Measurements from ENCODE around the gene GCM1.

The GCM1 gene, protein sequence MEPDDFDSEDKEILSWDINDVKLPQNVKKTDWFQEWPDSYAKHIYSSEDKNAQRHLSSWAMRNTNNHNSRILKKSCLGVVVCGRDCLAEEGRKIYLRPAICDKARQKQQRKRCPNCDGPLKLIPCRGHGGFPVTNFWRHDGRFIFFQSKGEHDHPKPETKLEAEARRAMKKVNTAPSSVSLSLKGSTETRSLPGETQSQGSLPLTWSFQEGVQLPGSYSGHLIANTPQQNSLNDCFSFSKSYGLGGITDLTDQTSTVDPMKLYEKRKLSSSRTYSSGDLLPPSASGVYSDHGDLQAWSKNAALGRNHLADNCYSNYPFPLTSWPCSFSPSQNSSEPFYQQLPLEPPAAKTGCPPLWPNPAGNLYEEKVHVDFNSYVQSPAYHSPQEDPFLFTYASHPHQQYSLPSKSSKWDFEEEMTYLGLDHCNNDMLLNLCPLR

DNA sequence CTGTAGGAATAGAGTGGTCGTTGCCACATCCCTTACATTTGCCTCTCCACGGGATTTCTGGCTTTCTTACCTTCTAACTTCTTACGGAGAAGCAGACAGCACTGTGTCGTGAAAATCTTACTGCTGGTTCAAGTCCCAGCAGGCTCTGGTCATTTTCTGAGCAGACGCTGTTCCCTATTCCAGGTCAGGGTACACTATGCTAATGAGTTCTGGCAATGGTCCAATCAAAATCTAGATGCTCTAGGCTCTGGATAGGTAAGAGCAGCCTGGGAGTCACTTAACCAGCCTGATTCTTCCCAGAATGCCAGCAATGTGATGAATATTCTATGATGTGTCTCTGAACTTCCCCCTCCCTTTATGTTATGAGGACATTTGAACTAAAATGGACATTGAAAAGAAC lies at the start of gene GCM1:
Gene GCM1, minus strand, starts transcription at position 158 of the 400 bp plus-strand sequence. CDS start 3,209 bp downstream, outside the sequence.
- TF ChIP-seq, protein P1, sequence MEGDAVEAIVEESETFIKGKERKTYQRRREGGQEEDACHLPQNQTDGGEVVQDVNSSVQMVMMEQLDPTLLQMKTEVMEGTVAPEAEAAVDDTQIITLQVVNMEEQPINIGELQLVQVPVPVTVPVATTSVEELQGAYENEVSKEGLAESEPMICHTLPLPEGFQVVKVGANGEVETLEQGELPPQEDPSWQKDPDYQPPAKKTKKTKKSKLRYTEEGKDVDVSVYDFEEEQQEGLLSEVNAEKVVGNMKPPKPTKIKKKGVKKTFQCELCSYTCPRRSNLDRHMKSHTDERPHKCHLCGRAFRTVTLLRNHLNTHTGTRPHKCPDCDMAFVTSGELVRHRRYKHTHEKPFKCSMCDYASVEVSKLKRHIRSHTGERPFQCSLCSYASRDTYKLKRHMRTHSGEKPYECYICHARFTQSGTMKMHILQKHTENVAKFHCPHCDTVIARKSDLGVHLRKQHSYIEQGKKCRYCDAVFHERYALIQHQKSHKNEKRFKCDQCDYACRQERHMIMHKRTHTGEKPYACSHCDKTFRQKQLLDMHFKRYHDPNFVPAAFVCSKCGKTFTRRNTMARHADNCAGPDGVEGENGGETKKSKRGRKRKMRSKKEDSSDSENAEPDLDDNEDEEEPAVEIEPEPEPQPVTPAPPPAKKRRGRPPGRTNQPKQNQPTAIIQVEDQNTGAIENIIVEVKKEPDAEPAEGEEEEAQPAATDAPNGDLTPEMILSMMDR (conservative IDR thresholded peaks at IDR 0.05), result no peak
- no peak for TF ChIP-seq ZFX (IDR thresholded peaks at IDR 0.05)
- H3K27ac ChIP-seq, result no peak within 1 kb of the TSS

DNA sequence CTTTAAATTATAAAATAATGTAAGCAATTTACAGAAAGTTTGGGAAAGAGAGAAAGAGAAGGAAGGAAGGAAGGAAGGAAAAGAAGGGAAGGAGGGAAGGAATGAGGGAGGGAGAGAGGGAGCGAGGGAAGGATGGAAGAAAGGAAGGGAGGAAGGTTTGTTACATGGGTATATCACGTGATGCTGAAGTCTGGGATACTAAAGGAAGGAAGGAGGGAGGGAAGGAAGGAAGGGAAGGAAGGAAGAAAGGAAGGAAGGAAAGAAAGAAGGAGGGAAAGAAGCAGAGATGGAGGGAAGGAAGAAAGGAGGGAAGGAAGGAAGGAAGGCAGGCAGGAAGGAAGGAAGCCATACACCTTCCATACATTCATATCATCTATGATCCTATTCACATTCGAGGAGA lies 48.9 kb upstream of the GCM1 start:
- H3K27ac ChIP-seq, result no peak overlapping the region
- TF ChIP-seq, protein P1 (conservative IDR thresholded peaks at IDR 0.05), result no peak
- TF ChIP-seq ZFX (IDR thresholded peaks at IDR 0.05), result no peak

DNA sequence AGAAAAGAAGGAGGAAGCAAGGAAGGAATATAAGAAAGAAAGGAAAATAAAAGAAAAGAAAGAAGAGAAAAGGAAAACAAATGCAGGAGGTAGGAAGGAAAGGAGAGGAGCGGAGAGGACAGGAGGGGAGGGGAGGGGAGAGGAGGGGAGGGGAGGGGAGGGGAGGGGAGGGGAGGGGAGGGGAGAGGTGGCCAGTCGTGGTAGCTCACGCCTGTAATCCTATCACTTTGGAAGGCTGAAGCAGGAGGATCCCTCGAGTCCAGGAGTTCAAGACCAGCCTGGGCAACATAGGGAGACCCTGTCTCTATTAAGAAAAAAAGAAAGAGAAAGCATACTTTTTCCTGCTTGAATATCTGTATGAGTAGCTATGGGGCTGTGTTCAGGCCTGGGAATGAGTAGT lies 46.4 kb upstream of the GCM1 start:
- H3K27ac ChIP-seq, result peak overlapping the region; percentile 42; the same call in 1 of the 2 replicates

DNA sequence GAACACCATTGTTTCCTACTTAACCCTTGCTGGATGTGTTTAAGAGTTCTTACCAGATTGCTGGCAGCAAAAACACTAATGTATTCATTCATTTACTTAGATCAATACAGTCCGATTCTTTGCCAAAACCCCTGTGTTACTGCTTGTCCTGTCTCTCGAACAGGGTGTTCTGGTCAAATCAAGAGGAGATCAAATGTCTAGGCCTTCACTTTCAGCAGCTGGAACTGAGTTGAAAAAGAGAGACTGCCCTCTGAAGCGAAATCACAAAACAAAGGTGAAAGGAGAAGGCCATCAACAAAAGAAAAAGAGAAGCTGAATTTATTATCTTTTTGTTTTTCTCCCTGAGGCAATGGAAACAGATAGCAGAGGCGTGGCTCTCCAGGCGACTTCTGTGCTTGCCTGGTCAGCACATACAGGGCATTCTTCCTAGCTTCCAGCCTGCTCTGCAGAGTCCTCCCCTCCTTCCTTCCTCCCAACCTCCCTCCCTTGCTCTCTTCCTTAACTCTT lies 44.1 kb upstream of the GCM1 start:
- H3K27ac ChIP-seq, result peak overlapping the region; percentile 65
- TF ChIP-seq, protein P1 (conservative IDR thresholded peaks at IDR 0.05), result no peak
- TF ChIP-seq ZFX (IDR thresholded peaks at IDR 0.05), result no peak

More for the DNA sequence above, 46.4 kb upstream of the GCM1 start:
- TF ChIP-seq, protein P1 (conservative IDR thresholded peaks at IDR 0.05), result no peak
- no peak for TF ChIP-seq ZFX (IDR thresholded peaks at IDR 0.05)

DNA sequence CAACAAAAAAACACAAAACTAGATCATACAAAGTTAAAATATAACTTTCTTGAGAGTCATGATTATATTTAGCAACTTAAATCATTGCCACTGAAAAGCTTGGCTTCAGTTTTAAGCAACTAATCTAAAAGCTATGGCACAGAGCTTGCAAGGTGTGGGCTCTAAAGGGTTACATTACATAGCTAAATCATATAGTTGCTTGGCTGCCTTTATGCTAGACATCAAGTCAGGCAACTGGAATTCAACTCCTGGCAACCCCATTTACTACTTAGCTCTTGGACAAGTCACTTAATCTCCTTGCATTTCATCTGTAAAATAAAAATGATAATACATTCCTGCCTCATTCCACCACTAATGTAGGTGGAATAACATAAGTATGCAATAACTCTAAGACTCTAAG lies 40.9 kb upstream of the GCM1 start:
- no peak overlapping the region for H3K27ac ChIP-seq

DNA sequence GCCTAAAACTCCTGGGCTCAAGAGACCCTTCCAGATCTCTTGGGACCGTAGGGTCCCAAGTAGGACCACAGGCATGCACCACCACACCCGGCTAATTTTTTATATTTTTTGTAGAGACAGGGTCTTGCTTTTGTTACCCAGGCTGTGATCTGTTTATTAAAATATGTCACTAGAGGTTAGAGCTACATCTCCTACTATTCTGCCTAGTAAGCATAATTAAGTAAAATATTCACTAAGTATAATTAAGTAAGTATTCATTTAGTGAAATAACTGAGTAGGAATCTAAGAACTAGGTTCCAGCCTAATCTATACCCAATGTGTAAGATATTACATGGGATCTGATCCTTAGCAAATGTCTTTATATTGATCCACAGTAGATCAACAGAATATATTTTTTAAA lies 40.2 kb upstream of the GCM1 start:
- H3K27ac ChIP-seq, result no peak overlapping the region
- TF ChIP-seq ZFX (IDR thresholded peaks at IDR 0.05), result no peak
- TF ChIP-seq, protein P1 (conservative IDR thresholded peaks at IDR 0.05), result no peak

More for the DNA sequence above, 40.9 kb upstream of the GCM1 start:
- no peak for TF ChIP-seq ZFX (IDR thresholded peaks at IDR 0.05)
- TF ChIP-seq, protein P1 (conservative IDR thresholded peaks at IDR 0.05), result no peak

DNA sequence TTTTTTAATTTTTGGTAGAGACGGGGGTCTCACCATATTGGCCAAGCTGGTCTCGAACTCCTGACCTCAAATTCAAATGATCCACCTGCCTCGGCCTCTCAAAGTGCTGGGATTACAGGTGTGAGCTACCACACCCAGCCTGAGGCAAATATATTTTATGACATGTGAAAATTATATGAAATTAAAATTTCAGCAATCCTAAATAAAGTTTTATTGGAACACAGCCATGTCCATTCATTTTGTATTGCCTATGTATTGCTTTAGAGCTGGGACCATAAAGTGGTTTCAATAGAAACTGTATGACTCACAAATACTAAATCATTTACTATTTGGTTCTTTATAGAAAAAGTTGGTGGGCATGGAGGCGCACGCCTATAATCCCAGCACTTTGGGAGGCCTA lies 32.0 kb upstream of the GCM1 start:
- no peak overlapping the region for H3K27ac ChIP-seq
- TF ChIP-seq, protein P1 (conservative IDR thresholded peaks at IDR 0.05), result no peak
- no peak for TF ChIP-seq ZFX (IDR thresholded peaks at IDR 0.05)

Data from C4-2B (cell line).